SK-N-MC (cell line): ENCODE measurements around the gene GLT8D1.

ENCODE experiments used
- EZH2 ChIP-seq: fragments of 200-600 bp; sonication (generic); IDR thresholded peaks from one replicate; pipeline ENCODE4 v1.6.1; 2017; ENCODE audit warnings: antibody characterized with exemption
- POLR2AphosphoS5 ChIP-seq: IDR thresholded peaks from 2 replicates; pipeline ENCODE4 v1.6.1; 2012; ENCODE audit warnings: mild to moderate bottlenecking, low read depth, low read length, borderline replicate concordance

DNA sequence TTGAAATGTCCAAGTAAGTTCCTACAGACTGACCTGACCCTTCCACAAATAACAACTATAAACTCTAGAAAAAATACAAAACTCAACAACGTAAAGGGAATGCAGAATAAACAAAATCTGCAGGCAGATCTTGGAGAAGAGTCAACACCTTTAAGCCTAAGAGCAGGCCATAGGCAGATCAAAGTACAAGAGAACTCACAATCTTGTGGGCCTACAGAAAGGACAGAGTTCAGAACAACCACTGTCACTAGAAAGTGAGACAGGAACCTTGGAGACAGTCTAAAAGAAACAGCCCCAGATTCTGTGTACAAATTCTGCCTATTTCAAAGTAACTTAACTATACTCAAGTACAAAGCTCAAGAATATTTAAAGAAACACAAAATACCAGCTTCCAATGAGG is 34.1 kb upstream of the GLT8D1 start:
- TF ChIP-seq EZH2 (no peak), POLR2AphosphoS5 (no peak)
